Activated CD8-positive, alpha-beta memory T cell treated with anti-CD3 and anti-CD28 coated beads, Interleukin-2, amount 10 ng/mL, durations not matched to agents 7 days and 5 days (primary cell): ENCODE results near the gene VAT1L. TPM values are rescaled to one million over a fixed set of nuclear protein-coding genes. Genes with fewer than 3 reads are reported as not detected.

Source experiments
- ATAC-seq: fragments of 150-1000 bp; cut with Tn5 transposase; one replicate; pipeline ENCODE4 v1.10.0; 2021; ENCODE audit warnings: moderate library complexity
- CTCF ChIA-PET: fragments of 350-600 bp; sonication (Branson Sonifier 250); formaldehyde crosslinking; loops from one replicate; lab custom pipeline; 2021; ENCODE audit warnings: antibody characterized with exemption; lab: Charles Lee
- DNase-seq: peaks from one replicate; pipeline ENCODE4 v3.0.0-alpha.2; 2020
- H3K27ac Mint-ChIP-seq: one replicate; pipeline ENCODE4 v1.8.0; 2021; ENCODE audit warnings: mild to moderate bottlenecking, mixed read lengths
- H3K27me3 Mint-ChIP-seq: one replicate; pipeline ENCODE4 v1.8.0; 2021; ENCODE audit warnings: mixed read lengths
- H3K36me3 Mint-ChIP-seq: one replicate; pipeline ENCODE4 v1.8.0; 2021; ENCODE audit warnings: mild to moderate bottlenecking, mixed read lengths
- H3K4me1 Mint-ChIP-seq: one replicate; pipeline ENCODE4 v1.8.0; 2021; ENCODE audit warnings: mixed read lengths
- H3K4me3 Mint-ChIP-seq: one replicate; pipeline ENCODE4 v1.8.0; 2021; ENCODE audit warnings: mild to moderate bottlenecking, moderate library complexity, mixed read lengths
- H3K9me3 Mint-ChIP-seq: one replicate; pipeline ENCODE4 v1.8.0; 2022; ENCODE audit warnings: low read depth, mixed read lengths
- total RNA-seq, 2 experiments: library from RNA; stranded (reverse); gene quantifications; one replicate each; pipeline ENCODE4 v1.2.3, GENCODE V29; 2021

Gene VAT1L, protein sequence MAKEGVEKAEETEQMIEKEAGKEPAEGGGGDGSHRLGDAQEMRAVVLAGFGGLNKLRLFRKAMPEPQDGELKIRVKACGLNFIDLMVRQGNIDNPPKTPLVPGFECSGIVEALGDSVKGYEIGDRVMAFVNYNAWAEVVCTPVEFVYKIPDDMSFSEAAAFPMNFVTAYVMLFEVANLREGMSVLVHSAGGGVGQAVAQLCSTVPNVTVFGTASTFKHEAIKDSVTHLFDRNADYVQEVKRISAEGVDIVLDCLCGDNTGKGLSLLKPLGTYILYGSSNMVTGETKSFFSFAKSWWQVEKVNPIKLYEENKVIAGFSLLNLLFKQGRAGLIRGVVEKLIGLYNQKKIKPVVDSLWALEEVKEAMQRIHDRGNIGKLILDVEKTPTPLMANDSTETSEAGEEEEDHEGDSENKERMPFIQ
- total RNA-seq, result not detected

DNA sequence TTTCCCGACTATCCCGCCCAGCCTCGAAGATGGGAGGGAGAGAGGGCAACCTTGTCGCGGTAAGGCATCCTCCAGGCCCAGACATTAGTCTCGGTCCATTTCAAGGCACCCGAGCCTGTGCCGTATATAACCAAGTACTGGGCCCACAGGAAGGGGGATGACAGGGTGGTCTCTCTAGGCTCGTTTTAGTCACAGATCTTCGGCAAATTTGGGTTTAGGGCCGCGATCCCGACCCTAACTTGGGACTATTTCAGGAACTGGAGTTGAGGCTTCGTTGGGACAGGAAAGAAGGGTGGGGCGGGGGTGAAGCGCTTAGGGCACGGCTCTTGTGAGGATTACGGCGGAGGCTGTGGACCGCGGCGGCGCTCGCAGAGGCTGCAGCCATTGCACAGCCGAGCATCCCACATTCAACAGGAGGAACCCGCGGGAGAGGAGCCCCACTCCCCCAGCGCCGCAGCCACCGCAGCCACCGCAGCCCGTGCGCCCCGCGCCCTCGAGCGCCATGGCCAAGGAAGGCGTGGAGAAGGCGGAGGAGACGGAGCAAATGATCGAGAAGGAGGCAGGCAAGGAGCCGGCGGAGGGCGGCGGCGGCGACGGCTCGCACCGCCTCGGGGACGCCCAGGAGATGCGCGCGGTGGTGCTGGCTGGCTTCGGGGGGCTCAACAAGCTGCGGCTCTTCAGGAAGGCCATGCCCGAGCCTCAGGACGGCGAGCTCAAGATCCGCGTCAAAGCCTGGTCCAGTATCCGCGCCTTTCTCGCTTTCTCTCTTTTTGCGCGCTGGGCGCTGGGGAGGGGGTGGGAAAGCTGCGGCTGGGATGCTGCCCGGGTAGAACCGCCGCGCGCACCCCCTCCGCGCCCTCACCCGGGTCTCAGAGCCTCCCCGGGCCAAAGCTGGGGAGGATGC is at the start of gene VAT1L:
TSS of gene VAT1L (plus strand) at position 384 of the 904 bp plus-strand sequence. CDS start at position 503, 119 bp downstream.
- Mint-ChIP-seq H3K27ac (no peak within 1 kb of the TSS), H3K4me1 (peaks cover 6% of the 10 kb centered on the region), H3K4me3 (peak within 1 kb of the TSS; percentile 57), H3K27me3 (peaks cover 58% of the 10 kb centered on the region), H3K9me3 (no peaks in the 10 kb centered on the region), H3K36me3 (no peaks in the 10 kb centered on the region)
- DNase-seq, result peak; percentile 40
- CTCF ChIA-PET, result no interaction called here
- ATAC-seq, result peak; percentile 45

DNA sequence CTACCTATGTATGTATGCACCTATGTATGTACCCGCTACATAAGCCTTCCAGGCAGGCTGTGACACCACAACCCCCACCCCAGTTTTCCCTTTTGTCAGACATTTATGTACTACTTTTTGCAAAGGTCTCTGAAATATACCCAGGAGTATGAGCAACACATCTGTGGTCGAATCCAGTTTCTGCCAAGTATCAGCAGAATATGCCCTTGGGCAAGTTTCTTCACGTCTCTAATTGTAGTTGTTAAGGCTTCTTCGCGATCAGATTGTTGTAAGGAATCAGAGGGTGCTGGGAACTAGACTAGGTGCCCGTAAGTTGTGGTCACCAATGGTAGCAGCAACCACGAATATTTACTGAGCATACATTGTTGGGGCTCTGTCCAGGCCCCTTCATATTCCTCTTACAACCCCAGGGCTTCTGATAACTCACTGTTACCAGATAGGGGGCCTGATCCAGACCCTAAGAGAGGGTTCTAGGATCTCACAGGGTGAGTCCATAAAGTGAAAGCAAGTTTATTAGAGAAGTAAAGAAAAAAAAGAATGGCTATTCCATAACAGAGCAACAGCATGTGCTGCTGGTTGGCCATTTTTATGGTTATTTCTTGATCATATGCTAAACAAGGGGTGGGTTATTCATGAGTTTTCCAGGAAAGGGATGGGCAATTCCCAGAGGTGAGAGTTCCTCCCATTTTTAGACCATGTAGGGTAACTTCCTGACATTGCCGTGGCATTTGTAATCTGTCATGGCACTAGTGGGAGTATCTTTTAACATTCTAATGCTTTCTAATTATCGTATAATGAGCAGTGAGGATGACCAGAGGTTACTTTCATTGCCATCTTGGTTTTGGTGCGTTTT is 49.4 kb upstream of the VAT1L start:
- Mint-ChIP-seq H3K27ac (no peak overlapping the region), H3K4me1 (peaks cover 8% of the 10 kb centered on the region), H3K27me3 (peaks cover 2% of the 10 kb centered on the region), H3K36me3 (peaks cover 1% of the 10 kb centered on the region), H3K4me3 (no peak overlapping the region), H3K9me3 (peaks cover 3% of the 10 kb centered on the region)
- CTCF ChIA-PET, result no interaction called here
- ATAC-seq (no peak), DNase-seq (no peak)

DNA sequence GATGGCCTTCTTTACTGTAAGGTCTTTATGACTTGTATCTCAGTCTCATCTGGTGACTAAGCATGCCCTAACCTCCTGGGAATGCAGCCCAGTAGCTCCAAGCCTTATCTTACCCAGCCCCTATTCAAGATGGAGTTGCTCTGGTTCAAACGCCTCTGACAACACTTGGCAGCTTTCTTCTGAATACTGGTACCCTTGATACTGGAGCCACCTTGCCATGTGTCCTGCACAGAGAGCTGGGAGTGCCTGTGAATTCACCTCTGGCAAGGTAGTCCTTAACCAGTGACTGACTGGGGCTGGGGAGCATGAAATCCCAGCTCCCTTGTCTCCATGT is 48.8 kb upstream of the VAT1L start:
- H3K36me3 Mint-ChIP-seq, result peaks cover 1% of the 10 kb centered on the region
- H3K27me3 Mint-ChIP-seq, result peaks cover 2% of the 10 kb centered on the region
- CTCF ChIA-PET, result no interaction called here
- H3K27ac Mint-ChIP-seq, result no peak overlapping the region
- peaks cover 8% of the 10 kb centered on the region for H3K4me1 Mint-ChIP-seq
- H3K9me3 Mint-ChIP-seq, result peaks cover 2% of the 10 kb centered on the region
- H3K4me3 Mint-ChIP-seq, result no peak overlapping the region
- DNase-seq (no peak), ATAC-seq (no peak)

DNA sequence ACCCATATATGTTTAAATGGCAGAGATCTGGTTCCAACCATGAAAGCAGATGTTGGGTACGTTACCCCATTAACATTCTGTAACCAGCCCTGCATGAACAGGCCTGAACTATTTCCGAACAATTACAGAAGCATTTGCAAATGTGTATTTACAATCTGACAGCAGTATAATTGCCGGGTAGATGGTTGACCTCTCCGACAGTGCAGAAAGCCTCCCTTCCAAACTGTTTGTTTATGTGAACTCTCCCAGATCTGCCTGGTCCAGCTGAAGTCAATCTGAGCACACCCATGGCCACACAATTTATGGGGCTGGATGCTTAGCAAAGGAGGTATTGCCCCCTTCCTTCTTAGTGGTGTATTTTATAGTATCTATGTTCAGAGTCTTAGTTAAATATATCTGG is 44.2 kb upstream of the VAT1L start:
- H3K36me3 Mint-ChIP-seq, result no peaks in the 10 kb centered on the region
- H3K9me3 Mint-ChIP-seq, result no peaks in the 10 kb centered on the region
- no peak overlapping the region for H3K27ac Mint-ChIP-seq
- ATAC-seq (no peak), DNase-seq (no peak)
- CTCF ChIA-PET, result no interaction called here
- H3K27me3 Mint-ChIP-seq, result peaks cover 3% of the 10 kb centered on the region
- no peaks in the 10 kb centered on the region for H3K4me1 Mint-ChIP-seq
- no peak overlapping the region for H3K4me3 Mint-ChIP-seq

DNA sequence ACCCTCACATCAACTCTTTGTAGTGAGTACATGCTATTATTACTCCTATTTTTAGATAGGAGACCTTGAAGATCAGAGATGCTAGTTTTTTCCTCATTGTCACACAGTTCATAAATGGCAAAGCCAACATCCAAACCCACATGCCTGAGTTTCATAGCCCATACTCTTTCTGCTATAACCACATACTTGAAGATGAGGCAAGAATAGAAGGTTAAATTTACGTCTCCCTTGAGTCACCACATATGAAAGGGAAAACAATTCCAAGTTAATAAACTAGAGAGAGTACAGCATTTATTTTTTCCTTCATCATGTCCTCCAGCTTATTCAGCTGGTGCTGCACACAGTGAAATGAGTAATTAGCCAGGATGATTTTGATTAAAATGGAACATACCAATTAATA is 42.4 kb upstream of the VAT1L start:
- no peaks in the 10 kb centered on the region for H3K4me1 Mint-ChIP-seq
- DNase-seq, result no peak
- H3K27ac Mint-ChIP-seq, result no peak overlapping the region
- CTCF ChIA-PET, result no interaction called here
- no peaks in the 10 kb centered on the region for H3K9me3 Mint-ChIP-seq
- H3K4me3 Mint-ChIP-seq, result no peak overlapping the region
- no peaks in the 10 kb centered on the region for H3K36me3 Mint-ChIP-seq
- peaks cover 10% of the 10 kb centered on the region for H3K27me3 Mint-ChIP-seq
- ATAC-seq, result no peak

DNA sequence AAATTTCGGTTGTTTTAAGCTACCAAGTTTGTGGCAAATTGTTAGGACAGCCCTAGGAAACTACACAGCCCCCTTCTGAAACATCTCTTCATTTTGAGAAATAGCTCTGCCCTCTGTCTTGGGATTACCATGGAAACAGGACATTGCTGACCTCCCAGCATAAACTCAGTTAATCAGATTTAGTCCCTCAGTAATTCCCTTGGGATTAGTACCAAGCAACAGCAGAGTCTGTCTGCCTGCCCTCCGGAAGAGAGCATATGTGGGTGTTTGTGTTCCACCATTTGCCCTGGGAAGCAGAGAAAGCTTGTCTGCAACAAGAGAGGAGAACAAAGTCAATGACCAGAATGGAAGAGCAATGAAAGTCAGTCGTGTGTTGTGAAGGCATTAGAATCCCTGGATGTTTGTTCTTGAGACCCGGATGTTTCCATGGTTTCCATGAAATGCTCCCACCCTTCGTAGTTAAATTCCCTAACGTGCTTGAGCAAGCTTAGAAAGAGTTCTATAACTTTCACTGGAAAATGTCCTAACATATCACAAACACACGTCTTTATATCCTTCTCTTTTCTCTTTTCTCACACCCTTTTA is 39.9 kb upstream of the VAT1L start:
- Mint-ChIP-seq H3K27me3 (peaks cover 19% of the 10 kb centered on the region), H3K9me3 (no peaks in the 10 kb centered on the region), H3K36me3 (no peaks in the 10 kb centered on the region), H3K27ac (no peak overlapping the region), H3K4me3 (no peak overlapping the region), H3K4me1 (no peaks in the 10 kb centered on the region)
- ATAC-seq, result no peak
- no peak for DNase-seq
- CTCF ChIA-PET, result interaction anchor here (1.3 kb wide), 1 partner anchor 10 kb away, joined by 3 read pairs; no protein-coding TSS in a partner anchor

DNA sequence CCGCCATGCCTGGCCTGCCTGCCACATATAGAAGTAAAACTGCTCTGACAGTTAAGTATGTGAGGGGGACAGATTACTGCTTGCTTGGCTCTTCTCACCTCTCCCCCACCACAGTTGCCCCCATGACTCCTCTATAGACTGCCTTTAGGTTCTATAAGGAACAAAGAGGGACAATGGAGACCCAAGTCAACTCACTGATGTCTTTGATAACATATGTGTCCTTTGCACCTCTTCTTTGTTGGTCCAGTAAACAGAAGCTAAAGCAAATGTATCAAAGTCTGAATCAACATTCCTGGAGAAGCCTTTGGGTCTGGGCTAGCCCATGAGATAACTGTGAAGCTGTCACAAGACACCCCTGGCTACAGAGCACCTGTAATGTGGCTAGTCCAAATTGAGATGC is 38.9 kb upstream of the VAT1L start:
- no peak for DNase-seq
- CTCF ChIA-PET, result interaction anchor here (1.3 kb wide), 1 partner anchor 9 kb away, joined by 3 read pairs; no protein-coding TSS in a partner anchor
- H3K27ac Mint-ChIP-seq, result no peak overlapping the region
- H3K27me3 Mint-ChIP-seq, result peaks cover 21% of the 10 kb centered on the region
- no peaks in the 10 kb centered on the region for H3K36me3 Mint-ChIP-seq
- no peak overlapping the region for H3K4me3 Mint-ChIP-seq
- ATAC-seq, result no peak
- H3K9me3 Mint-ChIP-seq, result no peaks in the 10 kb centered on the region
- H3K4me1 Mint-ChIP-seq, result no peaks in the 10 kb centered on the region

DNA sequence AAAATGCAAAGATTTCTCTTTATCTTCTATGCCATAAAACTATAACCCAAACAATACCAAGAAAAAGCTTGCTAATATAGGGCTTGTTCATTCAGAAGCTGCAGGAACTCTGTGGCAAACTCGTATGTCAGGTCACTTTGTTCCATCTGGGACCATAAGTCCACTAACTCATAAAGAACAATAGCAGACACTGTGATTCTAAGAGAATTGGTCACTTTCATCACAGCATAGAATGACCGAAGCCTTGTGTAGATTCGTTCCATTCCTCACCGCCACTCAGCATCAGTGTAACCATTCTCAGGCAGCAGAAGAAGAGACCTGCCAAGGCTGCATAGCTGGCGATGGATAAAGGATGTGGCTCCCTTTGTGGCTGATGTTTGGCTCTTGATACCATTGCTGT is 30.3 kb upstream of the VAT1L start:
- CTCF ChIA-PET, result interaction anchor here (0.7 to 1.0 kb wide), 2 partner anchors 9 to 106 kb away, joined by 3 read pairs; no protein-coding TSS in a partner anchor
- Mint-ChIP-seq H3K4me1 (no peaks in the 10 kb centered on the region), H3K27me3 (peaks cover 4% of the 10 kb centered on the region), H3K27ac (no peak overlapping the region), H3K9me3 (no peaks in the 10 kb centered on the region), H3K36me3 (no peaks in the 10 kb centered on the region), H3K4me3 (no peak overlapping the region)
- ATAC-seq, result no peak
- DNase-seq, result no peak

DNA sequence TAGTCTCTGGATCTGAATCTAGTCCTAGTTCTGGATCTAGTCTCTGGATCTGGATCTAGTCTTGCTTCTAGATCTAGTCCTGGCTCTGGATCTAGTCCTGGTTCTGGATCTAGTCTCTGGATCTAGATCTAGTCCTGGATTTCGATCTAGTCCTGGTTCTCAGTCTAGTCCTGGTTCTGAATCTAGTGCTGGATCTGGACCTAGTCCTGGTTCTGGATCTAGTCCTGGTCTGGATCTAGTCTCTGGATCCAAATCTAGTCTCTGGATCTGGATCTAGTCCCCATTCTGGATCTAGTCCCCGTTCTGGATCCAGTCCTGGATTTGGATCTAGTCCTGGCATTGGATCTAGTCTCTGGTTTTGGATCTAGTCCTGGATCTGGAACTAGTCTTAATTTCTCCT is 29.9 kb upstream of the VAT1L start:
- H3K4me3 Mint-ChIP-seq, result no peak overlapping the region
- no peak for ATAC-seq
- H3K4me1 Mint-ChIP-seq, result no peaks in the 10 kb centered on the region
- H3K27ac Mint-ChIP-seq, result no peak overlapping the region
- peaks cover 2% of the 10 kb centered on the region for H3K27me3 Mint-ChIP-seq
- CTCF ChIA-PET, result interaction anchor here (1.0 kb wide), 1 partner anchor 10 kb away, joined by 3 read pairs; no protein-coding TSS in a partner anchor
- H3K9me3 Mint-ChIP-seq, result no peaks in the 10 kb centered on the region
- no peak for DNase-seq
- no peaks in the 10 kb centered on the region for H3K36me3 Mint-ChIP-seq

DNA sequence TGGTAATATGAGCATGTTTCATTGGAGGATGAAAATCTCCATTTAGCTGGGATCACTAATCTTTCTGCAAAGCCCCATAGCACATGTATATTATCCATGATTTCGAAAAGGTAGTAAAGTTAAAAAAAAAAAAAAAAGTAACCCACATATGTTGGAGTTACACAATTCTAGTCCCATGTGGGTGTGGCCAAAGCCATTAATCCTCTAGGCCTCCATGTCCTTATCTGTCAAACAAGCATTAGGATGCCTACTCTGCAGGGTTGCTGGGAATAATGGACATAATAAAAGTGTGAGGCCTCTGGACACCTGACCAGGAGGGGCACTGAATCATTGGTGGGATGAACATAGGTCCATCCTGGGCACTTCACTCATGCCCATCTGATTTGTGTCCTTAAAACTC is 29.2 kb upstream of the VAT1L start:
- no peaks in the 10 kb centered on the region for H3K36me3 Mint-ChIP-seq
- H3K4me1 Mint-ChIP-seq, result no peaks in the 10 kb centered on the region
- CTCF ChIA-PET, result no interaction called here
- no peak overlapping the region for H3K4me3 Mint-ChIP-seq
- no peaks in the 10 kb centered on the region for H3K9me3 Mint-ChIP-seq
- ATAC-seq (no peak), DNase-seq (no peak)
- H3K27me3 Mint-ChIP-seq, result no peaks in the 10 kb centered on the region
- no peak overlapping the region for H3K27ac Mint-ChIP-seq

DNA sequence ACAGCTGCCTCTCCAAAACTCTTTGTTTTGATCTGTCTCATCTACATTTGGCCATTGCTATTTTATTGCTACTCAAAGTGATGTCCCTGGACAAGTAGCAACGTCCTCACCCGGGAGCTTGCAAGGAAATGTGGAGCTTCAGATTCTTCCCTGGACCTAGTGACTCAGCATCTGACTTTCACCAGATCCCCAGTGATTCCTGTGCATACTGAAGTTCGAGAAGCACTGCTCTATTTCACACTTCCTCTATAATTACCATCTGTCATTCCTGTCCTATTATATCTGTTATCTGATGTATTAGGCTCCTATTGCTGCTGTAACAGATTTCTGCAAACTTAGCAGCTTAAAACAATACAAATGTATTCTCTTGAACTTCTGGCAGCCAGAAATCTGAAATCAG is 28.5 kb upstream of the VAT1L start:
- ATAC-seq, result no peak
- no peak overlapping the region for H3K27ac Mint-ChIP-seq
- CTCF ChIA-PET, result no interaction called here
- DNase-seq, result no peak
- no peaks in the 10 kb centered on the region for H3K4me1 Mint-ChIP-seq
- no peaks in the 10 kb centered on the region for H3K27me3 Mint-ChIP-seq
- no peak overlapping the region for H3K4me3 Mint-ChIP-seq
- H3K36me3 Mint-ChIP-seq, result no peaks in the 10 kb centered on the region
- no peaks in the 10 kb centered on the region for H3K9me3 Mint-ChIP-seq

DNA sequence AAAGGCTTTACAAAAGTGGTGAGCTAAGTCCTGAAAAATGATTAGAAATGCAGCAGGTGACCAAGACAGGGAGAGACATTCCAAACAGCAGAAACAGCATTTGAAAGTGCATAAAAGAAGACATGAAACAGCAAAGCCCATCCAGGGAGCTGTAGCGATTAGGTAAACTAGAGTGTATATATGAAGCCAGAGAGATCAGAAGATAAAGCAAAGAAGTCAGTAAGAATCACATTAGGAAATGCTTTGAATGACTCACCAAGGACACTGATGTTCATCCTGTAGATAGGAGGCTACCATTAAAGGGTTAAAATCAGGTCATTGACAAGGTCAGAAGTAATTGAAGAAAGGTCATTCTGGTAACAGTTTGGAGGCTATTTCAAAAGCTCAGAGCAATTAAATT is 27.6 kb upstream of the VAT1L start:
- DNase-seq, result no peak
- CTCF ChIA-PET, result no interaction called here
- H3K27ac Mint-ChIP-seq, result no peak overlapping the region
- no peaks in the 10 kb centered on the region for H3K36me3 Mint-ChIP-seq
- no peaks in the 10 kb centered on the region for H3K9me3 Mint-ChIP-seq
- H3K4me1 Mint-ChIP-seq, result no peaks in the 10 kb centered on the region
- ATAC-seq, result no peak
- H3K4me3 Mint-ChIP-seq, result no peak overlapping the region
- H3K27me3 Mint-ChIP-seq, result no peaks in the 10 kb centered on the region

DNA sequence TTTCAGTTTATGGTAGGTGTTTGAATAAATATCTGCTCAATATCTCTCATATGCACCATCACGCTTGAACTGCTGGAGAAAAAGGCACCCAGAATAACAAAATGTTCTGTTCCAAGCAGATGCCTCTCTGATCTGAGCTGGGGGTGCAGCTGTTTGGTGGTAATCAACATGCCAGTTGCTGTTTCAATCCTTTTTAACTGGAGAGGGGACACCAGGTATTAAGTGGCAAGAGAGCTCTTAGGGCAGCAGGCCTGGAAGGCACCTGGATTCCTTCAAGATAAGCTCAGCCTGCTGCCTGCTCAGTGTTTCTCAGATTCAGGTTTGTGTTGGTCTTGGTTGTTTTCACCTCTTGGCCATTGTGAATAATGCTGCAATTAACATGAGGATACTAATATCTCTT is 27.2 kb upstream of the VAT1L start:
- no peak overlapping the region for H3K27ac Mint-ChIP-seq
- CTCF ChIA-PET, result no interaction called here
- H3K4me1 Mint-ChIP-seq, result no peaks in the 10 kb centered on the region
- H3K36me3 Mint-ChIP-seq, result no peaks in the 10 kb centered on the region
- H3K4me3 Mint-ChIP-seq, result no peak overlapping the region
- H3K27me3 Mint-ChIP-seq, result no peaks in the 10 kb centered on the region
- DNase-seq (no peak), ATAC-seq (no peak)
- no peaks in the 10 kb centered on the region for H3K9me3 Mint-ChIP-seq
